ENCODE data around the gene AKAP6. TPM values are rescaled to one million over a fixed set of nuclear protein-coding genes. Genes with fewer than 3 reads are reported as not detected.

The AKAP6 gene
- total and polyA plus RNA-seq, 4 donors: 0.42 to 3.2 (median 1.7) TPM

DNA sequence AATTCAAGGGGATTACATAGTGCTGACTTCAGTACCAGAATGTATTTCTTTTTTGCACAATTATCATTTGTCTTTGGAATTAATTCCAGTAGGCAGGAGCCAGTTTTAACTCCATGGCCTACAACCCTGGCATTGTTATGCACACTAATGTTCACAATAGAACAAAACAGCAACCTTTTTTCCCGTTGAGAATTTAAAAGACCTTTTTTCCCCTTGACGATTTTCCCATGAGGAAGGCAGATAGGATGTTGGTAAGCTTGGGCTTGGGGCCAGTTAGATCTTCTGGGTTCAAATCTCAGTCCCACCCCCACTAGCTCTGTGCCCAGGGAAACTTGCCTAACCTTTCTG, 13.7 kb downstream of the AKAP6 start:
- H3K27ac ChIP-seq (ENCODE audit: low read depth in 1 of 2, low read length in 2 of 2): no peak overlapping the region
- no peak for DNase-seq (ENCODE audit: low spot score)
- H3K4me3 ChIP-seq (ENCODE audit: low read depth in 1 of 3, low read length in 3 of 3): no peak overlapping the region
- no peak overlapping the region for H3K9ac ChIP-seq (ENCODE audit: low read depth in 1 of 2, low read length in 2 of 2)
- no peaks in the 10 kb centered on the region for H3K27me3 ChIP-seq (ENCODE audit: control insufficient read depth in 4 of 4, insufficient read depth in 4 of 4, low read length in 3 of 4)
- no peaks in the 10 kb centered on the region for H3K36me3 ChIP-seq (ENCODE audit: control insufficient read depth in 4 of 4, insufficient read depth in 3 of 4, low read depth in 1 of 4, low read length in 3 of 4)
- H3K9me3 ChIP-seq (ENCODE audit: control insufficient read depth in 4 of 4, low read length in 3 of 4): no peaks in the 10 kb centered on the region
- TF ChIP-seq, protein P1, sequence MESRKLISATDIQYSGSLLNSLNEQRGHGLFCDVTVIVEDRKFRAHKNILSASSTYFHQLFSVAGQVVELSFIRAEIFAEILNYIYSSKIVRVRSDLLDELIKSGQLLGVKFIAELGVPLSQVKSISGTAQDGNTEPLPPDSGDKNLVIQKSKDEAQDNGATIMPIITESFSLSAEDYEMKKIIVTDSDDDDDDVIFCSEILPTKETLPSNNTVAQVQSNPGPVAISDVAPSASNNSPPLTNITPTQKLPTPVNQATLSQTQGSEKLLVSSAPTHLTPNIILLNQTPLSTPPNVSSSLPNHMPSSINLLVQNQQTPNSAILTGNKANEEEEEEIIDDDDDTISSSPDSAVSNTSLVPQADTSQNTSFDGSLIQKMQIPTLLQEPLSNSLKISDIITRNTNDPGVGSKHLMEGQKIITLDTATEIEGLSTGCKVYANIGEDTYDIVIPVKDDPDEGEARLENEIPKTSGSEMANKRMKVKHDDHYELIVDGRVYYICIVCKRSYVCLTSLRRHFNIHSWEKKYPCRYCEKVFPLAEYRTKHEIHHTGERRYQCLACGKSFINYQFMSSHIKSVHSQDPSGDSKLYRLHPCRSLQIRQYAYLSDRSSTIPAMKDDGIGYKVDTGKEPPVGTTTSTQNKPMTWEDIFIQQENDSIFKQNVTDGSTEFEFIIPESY (IDR thresholded peaks at IDR 0.05): no peak
- TF ChIP-seq SP1 (IDR thresholded peaks at IDR 0.05) (no peak), FOXA1 (IDR thresholded peaks at IDR 0.05) (no peak), YY1 (IDR thresholded peaks at IDR 0.05) (no peak), TAF1 (conservative IDR thresholded peaks at IDR 0.05) (no peak)
- TF ChIP-seq, protein P2, sequence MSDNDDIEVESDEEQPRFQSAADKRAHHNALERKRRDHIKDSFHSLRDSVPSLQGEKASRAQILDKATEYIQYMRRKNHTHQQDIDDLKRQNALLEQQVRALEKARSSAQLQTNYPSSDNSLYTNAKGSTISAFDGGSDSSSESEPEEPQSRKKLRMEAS (IDR thresholded peaks at IDR 0.05): no peak
- TF ChIP-seq, protein P3, sequence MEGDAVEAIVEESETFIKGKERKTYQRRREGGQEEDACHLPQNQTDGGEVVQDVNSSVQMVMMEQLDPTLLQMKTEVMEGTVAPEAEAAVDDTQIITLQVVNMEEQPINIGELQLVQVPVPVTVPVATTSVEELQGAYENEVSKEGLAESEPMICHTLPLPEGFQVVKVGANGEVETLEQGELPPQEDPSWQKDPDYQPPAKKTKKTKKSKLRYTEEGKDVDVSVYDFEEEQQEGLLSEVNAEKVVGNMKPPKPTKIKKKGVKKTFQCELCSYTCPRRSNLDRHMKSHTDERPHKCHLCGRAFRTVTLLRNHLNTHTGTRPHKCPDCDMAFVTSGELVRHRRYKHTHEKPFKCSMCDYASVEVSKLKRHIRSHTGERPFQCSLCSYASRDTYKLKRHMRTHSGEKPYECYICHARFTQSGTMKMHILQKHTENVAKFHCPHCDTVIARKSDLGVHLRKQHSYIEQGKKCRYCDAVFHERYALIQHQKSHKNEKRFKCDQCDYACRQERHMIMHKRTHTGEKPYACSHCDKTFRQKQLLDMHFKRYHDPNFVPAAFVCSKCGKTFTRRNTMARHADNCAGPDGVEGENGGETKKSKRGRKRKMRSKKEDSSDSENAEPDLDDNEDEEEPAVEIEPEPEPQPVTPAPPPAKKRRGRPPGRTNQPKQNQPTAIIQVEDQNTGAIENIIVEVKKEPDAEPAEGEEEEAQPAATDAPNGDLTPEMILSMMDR (IDR thresholded peaks at IDR 0.05; ENCODE audit: low read depth, low read length, missing input control): no peak
- 66% methylated on average over 2 of the region's 2 CpGs for WGBS
- H3K4me1 ChIP-seq (ENCODE audit: control insufficient read depth in 4 of 4, insufficient read depth in 4 of 4, low read length in 3 of 4): no peaks in the 10 kb centered on the region

DNA sequence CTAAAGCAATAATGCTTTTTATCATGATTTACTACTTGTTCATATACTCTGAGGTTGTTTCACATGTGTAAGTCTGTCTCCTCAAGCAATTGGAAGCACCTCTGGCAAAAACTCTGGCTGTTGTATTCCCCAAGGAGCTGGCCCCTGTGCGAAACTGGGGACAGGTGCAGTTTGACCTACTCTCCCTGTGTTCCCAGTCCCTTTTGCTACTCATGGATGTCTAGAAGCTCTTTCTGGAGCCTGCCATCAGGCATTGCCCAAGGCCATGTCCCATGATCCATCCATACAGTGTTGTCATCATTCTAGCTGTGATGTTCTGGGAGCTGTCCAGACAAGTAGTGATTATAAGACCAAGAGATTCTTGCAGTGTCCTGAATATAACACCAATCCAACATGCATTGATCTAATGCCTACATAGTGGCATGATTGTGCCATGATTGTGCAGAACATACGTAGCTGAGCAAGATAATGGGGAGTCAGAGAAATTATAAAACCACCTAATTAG, 14.9 kb downstream of the AKAP6 start:
- Histone ChIP-seq H3K9me3 (ENCODE audit: control insufficient read depth in 4 of 4, low read length in 3 of 4) (no peaks in the 10 kb centered on the region), H3K4me3 (ENCODE audit: low read depth in 1 of 3, low read length in 3 of 3) (no peak overlapping the region), H3K4me1 (ENCODE audit: control insufficient read depth in 4 of 4, insufficient read depth in 4 of 4, low read length in 3 of 4) (no peaks in the 10 kb centered on the region), H3K36me3 (ENCODE audit: control insufficient read depth in 4 of 4, insufficient read depth in 3 of 4, low read depth in 1 of 4, low read length in 3 of 4) (no peaks in the 10 kb centered on the region), H3K27me3 (ENCODE audit: control insufficient read depth in 4 of 4, insufficient read depth in 4 of 4, low read length in 3 of 4) (no peaks in the 10 kb centered on the region), H3K9ac (ENCODE audit: low read depth in 1 of 2, low read length in 2 of 2) (no peak overlapping the region), H3K27ac (ENCODE audit: low read depth in 1 of 2, low read length in 2 of 2) (no peak overlapping the region)
- TF ChIP-seq FOXA2 (IDR thresholded peaks at IDR 0.05): no peak
- TF ChIP-seq NR2F2 (IDR thresholded peaks at IDR 0.05): no peak
- 91% methylated on average over 2 of the region's 2 CpGs for WGBS
- DNase-seq (ENCODE audit: low spot score): no peak

DNA sequence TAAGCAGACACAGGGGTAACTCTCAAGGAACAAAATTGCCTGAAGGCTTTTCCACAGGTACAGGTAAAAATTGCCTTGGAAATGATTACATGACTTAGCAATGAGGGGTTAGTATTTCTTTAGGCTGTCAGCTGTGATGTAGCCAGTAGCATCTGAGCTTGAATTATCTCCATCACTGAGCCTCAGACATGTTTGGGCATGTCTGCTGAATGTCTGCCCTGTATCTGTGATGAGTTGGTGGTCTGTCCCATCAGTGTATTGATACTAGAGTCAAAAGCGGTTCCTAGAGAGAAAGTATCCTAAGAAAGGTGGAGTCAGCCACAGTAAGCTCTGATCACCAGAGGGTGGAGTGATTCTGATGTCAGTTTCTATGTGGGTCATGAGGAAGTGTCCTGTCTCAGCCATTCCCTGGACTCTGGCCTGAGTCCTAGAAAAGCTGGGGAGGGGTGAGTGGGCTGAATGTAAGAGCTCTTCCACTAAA, 16.3 kb downstream of the AKAP6 start:
- no peak overlapping the region for H3K27ac ChIP-seq (ENCODE audit: low read depth in 1 of 2, low read length in 2 of 2)
- H3K27me3 ChIP-seq (ENCODE audit: control insufficient read depth in 4 of 4, insufficient read depth in 4 of 4, low read length in 3 of 4): no peaks in the 10 kb centered on the region
- no peaks in the 10 kb centered on the region for H3K9me3 ChIP-seq (ENCODE audit: control insufficient read depth in 4 of 4, low read length in 3 of 4)
- no peaks in the 10 kb centered on the region for H3K4me1 ChIP-seq (ENCODE audit: control insufficient read depth in 4 of 4, insufficient read depth in 4 of 4, low read length in 3 of 4)
- H3K9ac ChIP-seq (ENCODE audit: low read depth in 1 of 2, low read length in 2 of 2): no peak overlapping the region
- WGBS: 87% methylated on average over 1 of the region's 1 CpG
- H3K36me3 ChIP-seq (ENCODE audit: control insufficient read depth in 4 of 4, insufficient read depth in 3 of 4, low read depth in 1 of 4, low read length in 3 of 4): no peaks in the 10 kb centered on the region
- H3K4me3 ChIP-seq (ENCODE audit: low read depth in 1 of 3, low read length in 3 of 3): no peak overlapping the region
- DNase-seq (ENCODE audit: low spot score): no peak
- TF ChIP-seq NR2F2 (IDR thresholded peaks at IDR 0.05) (no peak), RAD21 (IDR thresholded peaks at IDR 0.05) (no peak), YY1 (IDR thresholded peaks at IDR 0.05) (no peak), FOXA1 (IDR thresholded peaks at IDR 0.05) (no peak), GABPA (IDR thresholded peaks at IDR 0.05 in 1 of 2, conservative IDR thresholded peaks at IDR 0.05 in 1 of 2) (no peak), HNF4G (IDR thresholded peaks at IDR 0.05) (no peak), JUND (IDR thresholded peaks at IDR 0.05) (no peak), SP1 (IDR thresholded peaks at IDR 0.05) (no peak), FOXA2 (IDR thresholded peaks at IDR 0.05) (no peak), EGR1 (IDR thresholded peaks at IDR 0.05; ENCODE audit: low read depth in 2 of 2) (no peak)
- TF ChIP-seq, protein P2 (IDR thresholded peaks at IDR 0.05): no peak
- TF ChIP-seq, protein P1 (IDR thresholded peaks at IDR 0.05): no peak
- TF ChIP-seq, protein P4, sequence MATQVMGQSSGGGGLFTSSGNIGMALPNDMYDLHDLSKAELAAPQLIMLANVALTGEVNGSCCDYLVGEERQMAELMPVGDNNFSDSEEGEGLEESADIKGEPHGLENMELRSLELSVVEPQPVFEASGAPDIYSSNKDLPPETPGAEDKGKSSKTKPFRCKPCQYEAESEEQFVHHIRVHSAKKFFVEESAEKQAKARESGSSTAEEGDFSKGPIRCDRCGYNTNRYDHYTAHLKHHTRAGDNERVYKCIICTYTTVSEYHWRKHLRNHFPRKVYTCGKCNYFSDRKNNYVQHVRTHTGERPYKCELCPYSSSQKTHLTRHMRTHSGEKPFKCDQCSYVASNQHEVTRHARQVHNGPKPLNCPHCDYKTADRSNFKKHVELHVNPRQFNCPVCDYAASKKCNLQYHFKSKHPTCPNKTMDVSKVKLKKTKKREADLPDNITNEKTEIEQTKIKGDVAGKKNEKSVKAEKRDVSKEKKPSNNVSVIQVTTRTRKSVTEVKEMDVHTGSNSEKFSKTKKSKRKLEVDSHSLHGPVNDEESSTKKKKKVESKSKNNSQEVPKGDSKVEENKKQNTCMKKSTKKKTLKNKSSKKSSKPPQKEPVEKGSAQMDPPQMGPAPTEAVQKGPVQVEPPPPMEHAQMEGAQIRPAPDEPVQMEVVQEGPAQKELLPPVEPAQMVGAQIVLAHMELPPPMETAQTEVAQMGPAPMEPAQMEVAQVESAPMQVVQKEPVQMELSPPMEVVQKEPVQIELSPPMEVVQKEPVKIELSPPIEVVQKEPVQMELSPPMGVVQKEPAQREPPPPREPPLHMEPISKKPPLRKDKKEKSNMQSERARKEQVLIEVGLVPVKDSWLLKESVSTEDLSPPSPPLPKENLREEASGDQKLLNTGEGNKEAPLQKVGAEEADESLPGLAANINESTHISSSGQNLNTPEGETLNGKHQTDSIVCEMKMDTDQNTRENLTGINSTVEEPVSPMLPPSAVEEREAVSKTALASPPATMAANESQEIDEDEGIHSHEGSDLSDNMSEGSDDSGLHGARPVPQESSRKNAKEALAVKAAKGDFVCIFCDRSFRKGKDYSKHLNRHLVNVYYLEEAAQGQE (IDR thresholded peaks at IDR 0.05): no peak
- TF ChIP-seq, protein P5, sequence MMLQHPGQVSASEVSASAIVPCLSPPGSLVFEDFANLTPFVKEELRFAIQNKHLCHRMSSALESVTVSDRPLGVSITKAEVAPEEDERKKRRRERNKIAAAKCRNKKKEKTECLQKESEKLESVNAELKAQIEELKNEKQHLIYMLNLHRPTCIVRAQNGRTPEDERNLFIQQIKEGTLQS (IDR thresholded peaks at IDR 0.05): no peak
